H1 (cell line): Measurements from ENCODE around the gene SZT2.
A peak's percentile ranks its signal among the peaks of the same experiment; 100 is the strongest.

Experiments
- BCL11A ChIP-seq, 2 experiments: IDR thresholded peaks; one replicate each; pipeline ENCODE4 v1.6.1; 2011; ENCODE audit warnings: low read depth in 2 of 2, low read length in 2 of 2, mild to moderate bottlenecking in 2 of 2
- EP300 ChIP-seq, 2 experiments: IDR thresholded peaks; 1 replicate in 1 of 2; 2 replicates in 1 of 2; pipeline ENCODE4 v1.6.1; 2011 to 2012; ENCODE audit warnings: low read depth in 2 of 2, low read length in 2 of 2, mild to moderate bottlenecking in 2 of 2, borderline replicate concordance in 1 of 2, inconsistent platforms in 1 of 2, moderate library complexity in 1 of 2
- NRF1 ChIP-seq: IDR thresholded peaks from 2 replicates; pipeline ENCODE4 v1.6.1; 2011; ENCODE audit warnings: mild to moderate bottlenecking, low read depth, low read length, improper control_type of control experiment
- POLR2A ChIP-seq, 2 experiments: IDR thresholded peaks; 1 replicate in 1 of 2; 2 replicates in 1 of 2; pipeline ENCODE4 v1.6.1; 2011; ENCODE audit warnings: low read depth in 2 of 2, low read length in 2 of 2, mild to moderate bottlenecking in 2 of 2; ENCODE audit errors: control extremely low read depth in 1 of 2
- POLR2AphosphoS5 ChIP-seq: IDR thresholded peaks from 2 replicates; pipeline ENCODE4 v1.6.1; 2011; ENCODE audit warnings: low read depth, low read length
- RAD21 ChIP-seq, 2 experiments: IDR thresholded peaks in 1 of 2; conservative IDR thresholded peaks in 1 of 2; 2 replicates each; pipeline ENCODE4 v1.6.1; 2011; ENCODE audit warnings: low read depth in 2 of 2, low read length in 2 of 2, improper control_type of control experiment in 1 of 2, inconsistent platforms in 1 of 2, mild to moderate bottlenecking in 1 of 2, moderate library complexity in 1 of 2
- RNF2 ChIP-seq: fragments of 200-900, 300-1000 bp; sonication (generic); IDR thresholded peaks from 2 replicates; pipeline ENCODE4 v1.7.1; 2016; ENCODE audit warnings: borderline replicate concordance, low read depth, mild to moderate bottlenecking, antibody characterized with exemption, low read length; ENCODE audit not compliant: poor library complexity, severe bottlenecking; ENCODE audit errors: missing control alignments
- TBP ChIP-seq: IDR thresholded peaks from 2 replicates; pipeline ENCODE4 v1.6.1; 2011; ENCODE audit warnings: low read depth, low read length, improper control_type of control experiment
- ZNF274 ChIP-seq: IDR thresholded peaks from 2 replicates; pipeline ENCODE4 v1.7.0; 2012; ENCODE audit warnings: low read length, borderline replicate concordance; ENCODE audit errors: extremely low read depth
- TF ChIP-seq, protein P1 (sequence below): IDR thresholded peaks from 2 replicates; pipeline ENCODE4 v1.6.1; 2012; ENCODE audit warnings: low read length, inconsistent platforms
- TF ChIP-seq, protein P2 (sequence below), 3 experiments: IDR thresholded peaks; 1 replicate in 2 of 3; 2 replicates in 1 of 3; pipeline versions ENCODE4 v1.5.1 to v1.6.1; 2011; ENCODE audit warnings: low read length in 3 of 3, mild to moderate bottlenecking in 3 of 3, inconsistent platforms in 2 of 3, low read depth in 1 of 3, moderate library complexity in 1 of 3; ENCODE audit not compliant: insufficient read depth in 1 of 3; ENCODE audit errors: control extremely low read depth in 1 of 3

DNA sequence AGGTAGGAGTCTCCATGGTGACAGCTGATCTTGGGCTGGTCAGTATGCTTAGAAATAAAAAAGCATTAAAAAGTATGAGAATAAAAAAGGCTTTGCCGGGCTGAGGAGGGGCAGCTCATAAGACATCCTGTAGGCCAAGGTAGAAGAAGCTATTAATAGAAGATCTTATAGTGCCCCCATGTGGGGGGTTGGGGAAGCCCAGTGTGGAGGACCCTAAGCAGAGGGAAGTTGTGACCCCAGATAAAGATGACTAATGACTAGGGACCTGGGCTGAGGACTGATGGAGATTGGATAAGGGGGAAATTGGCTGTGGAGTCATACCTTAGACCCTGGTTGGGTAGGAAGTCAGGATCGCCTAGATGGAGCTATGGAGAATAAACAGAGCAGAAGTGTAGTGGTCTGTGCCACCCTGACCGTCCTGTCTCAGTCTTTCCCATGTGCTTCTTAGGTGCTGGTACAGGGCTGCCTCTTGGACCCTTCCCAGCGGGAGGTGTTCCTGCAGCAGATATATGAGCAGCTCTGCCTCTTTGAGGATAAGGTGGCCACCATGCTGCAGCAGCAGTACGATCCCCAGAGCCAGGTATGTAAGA lies 25.0 kb downstream of the SZT2 start:
- no peak for TF ChIP-seq ZNF274
- no peak for TF ChIP-seq EP300 (IDR thresholded peaks at IDR 0.05; ENCODE audit: borderline replicate concordance in 1 of 2, low read depth in 2 of 2, low read length in 2 of 2)
- TF ChIP-seq RNF2 = no peak
- TF ChIP-seq, protein P1, sequence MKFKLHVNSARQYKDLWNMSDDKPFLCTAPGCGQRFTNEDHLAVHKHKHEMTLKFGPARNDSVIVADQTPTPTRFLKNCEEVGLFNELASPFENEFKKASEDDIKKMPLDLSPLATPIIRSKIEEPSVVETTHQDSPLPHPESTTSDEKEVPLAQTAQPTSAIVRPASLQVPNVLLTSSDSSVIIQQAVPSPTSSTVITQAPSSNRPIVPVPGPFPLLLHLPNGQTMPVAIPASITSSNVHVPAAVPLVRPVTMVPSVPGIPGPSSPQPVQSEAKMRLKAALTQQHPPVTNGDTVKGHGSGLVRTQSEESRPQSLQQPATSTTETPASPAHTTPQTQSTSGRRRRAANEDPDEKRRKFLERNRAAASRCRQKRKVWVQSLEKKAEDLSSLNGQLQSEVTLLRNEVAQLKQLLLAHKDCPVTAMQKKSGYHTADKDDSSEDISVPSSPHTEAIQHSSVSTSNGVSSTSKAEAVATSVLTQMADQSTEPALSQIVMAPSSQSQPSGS = no peak
- TF ChIP-seq NRF1 = no peak
- TF ChIP-seq RAD21 (IDR thresholded peaks at IDR 0.05 in 1 of 2, conservative IDR thresholded peaks at IDR 0.05 in 1 of 2; ENCODE audit: low read depth in 2 of 2, low read length in 2 of 2) = peak; percentile 86 to 94
- TF ChIP-seq, protein P2, sequence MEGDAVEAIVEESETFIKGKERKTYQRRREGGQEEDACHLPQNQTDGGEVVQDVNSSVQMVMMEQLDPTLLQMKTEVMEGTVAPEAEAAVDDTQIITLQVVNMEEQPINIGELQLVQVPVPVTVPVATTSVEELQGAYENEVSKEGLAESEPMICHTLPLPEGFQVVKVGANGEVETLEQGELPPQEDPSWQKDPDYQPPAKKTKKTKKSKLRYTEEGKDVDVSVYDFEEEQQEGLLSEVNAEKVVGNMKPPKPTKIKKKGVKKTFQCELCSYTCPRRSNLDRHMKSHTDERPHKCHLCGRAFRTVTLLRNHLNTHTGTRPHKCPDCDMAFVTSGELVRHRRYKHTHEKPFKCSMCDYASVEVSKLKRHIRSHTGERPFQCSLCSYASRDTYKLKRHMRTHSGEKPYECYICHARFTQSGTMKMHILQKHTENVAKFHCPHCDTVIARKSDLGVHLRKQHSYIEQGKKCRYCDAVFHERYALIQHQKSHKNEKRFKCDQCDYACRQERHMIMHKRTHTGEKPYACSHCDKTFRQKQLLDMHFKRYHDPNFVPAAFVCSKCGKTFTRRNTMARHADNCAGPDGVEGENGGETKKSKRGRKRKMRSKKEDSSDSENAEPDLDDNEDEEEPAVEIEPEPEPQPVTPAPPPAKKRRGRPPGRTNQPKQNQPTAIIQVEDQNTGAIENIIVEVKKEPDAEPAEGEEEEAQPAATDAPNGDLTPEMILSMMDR (IDR thresholded peaks at IDR 0.05; ENCODE audit: control extremely low read depth in 1 of 3, insufficient read depth in 1 of 3, low read depth in 1 of 3, low read length in 3 of 3) = peak; percentile 45 to 75 (median 68)
- no peak for TF ChIP-seq POLR2A (IDR thresholded peaks at IDR 0.05; ENCODE audit: control extremely low read depth in 1 of 2, low read depth in 2 of 2, low read length in 2 of 2)
- no peak for TF ChIP-seq POLR2AphosphoS5
- no peak for TF ChIP-seq TBP
- no peak for TF ChIP-seq BCL11A (IDR thresholded peaks at IDR 0.05; ENCODE audit: low read depth in 2 of 2, low read length in 2 of 2)
